HepG2 (cell line): Measurements from ENCODE around the gene PARD3. TPM values are rescaled to one million over a fixed set of nuclear protein-coding genes. Genes with fewer than 3 reads are reported as not detected.
A peak's percentile ranks its signal among the peaks of the same experiment; 100 is the strongest.

Source experiments
- ATAC-seq: fragments of 200-7000 bp; cut with Tn5 transposase; 3 replicates; pipeline ENCODE4 v1.9.1; 2020; ENCODE audit warnings: mild to moderate bottlenecking, moderate library complexity
- BruUV-seq: library from RNA; stranded (reverse); fragments of 400-500 nt; replicated peaks from 2 replicates; lab custom pipeline; 2021; lab: Mats Ljungman, UMichigan
- CTCF ChIA-PET: fragments of 300-600 bp; formaldehyde crosslinking; extraction: SDS; loops from one replicate; lab custom pipeline; 2021; ENCODE audit warnings: low total read pairs, inconsistent platforms, low intra/inter-chr PET ratio; lab: Yijun Ruan, JAX
- POLR2A ChIA-PET: fragments of 350-600 bp; sonication (Branson Sonifier 250); formaldehyde crosslinking; loops from one replicate; lab custom pipeline; 2020; ENCODE audit warnings: antibody characterized with exemption, inconsistent platforms; lab: Yijun Ruan, JAX
- DNase-seq: peaks from one replicate; pipeline ENCODE4 v3.0.0-alpha.2; 2015; ENCODE audit warnings: low spot score
- FAIRE-seq: peaks from 3 replicates; lab custom pipeline; 2011; peaks lifted over from hg19 to GRCh38; lab: Jason Lieb, UNC
- H2AFZ ChIP-seq: one replicate; pipeline ENCODE4 v1.6.1; 2011; ENCODE audit warnings: low read length, inconsistent platforms
- H3K27ac ChIP-seq: fragments of 300-600 bp; 3 replicates; pipeline ENCODE4 v1.8.0; 2011; ENCODE audit warnings: mixed run types, mild to moderate bottlenecking, mixed read lengths, low read length, inconsistent platforms; ENCODE audit not compliant: insufficient read depth; ENCODE audit errors: extremely low read length
- H3K27me3 ChIP-seq, 2 experiments: fragments of 200-600 bp in 1 of 2; 2 replicates in 1 of 2; 3 replicates in 1 of 2; pipeline versions ENCODE4 v1.6.0 to v1.8.0; 2011; ENCODE audit warnings: low read length in 2 of 2, mild to moderate bottlenecking in 2 of 2, moderate library complexity in 2 of 2, inconsistent platforms in 1 of 2; ENCODE audit not compliant: insufficient read depth in 2 of 2, control insufficient read depth in 1 of 2
- H3K36me3 ChIP-seq, 2 experiments: fragments of 200-600 bp in 1 of 2; replicated peaks in 1 of 2; 2 replicates in 1 of 2; 3 replicates in 1 of 2; pipeline versions ENCODE4 v1.5.1 to v1.8.0; 2011; ENCODE audit warnings: low read length in 2 of 2, inconsistent platforms in 1 of 2; ENCODE audit not compliant: insufficient read depth in 2 of 2, control insufficient read depth in 1 of 2
- H3K4me1 ChIP-seq: 2 replicates; pipeline ENCODE4 v1.5.1; 2012; ENCODE audit warnings: low read length, inconsistent platforms; ENCODE audit not compliant: insufficient read depth
- H3K4me2 ChIP-seq: 2 replicates; pipeline ENCODE4 v1.6.0; 2011; ENCODE audit warnings: low read depth, low read length, inconsistent platforms
- H3K4me3 ChIP-seq, 3 experiments: fragments of 200-600 bp in 1 of 3; sonication (generic), shearing (Covaris generic) in 1 of 3; replicated peaks in 1 of 3; 2 replicates each; pipeline ENCODE4 v1.5.1; 2011 to 2016; ENCODE audit warnings: low read length in 3 of 3, inconsistent platforms in 2 of 3, low read depth in 2 of 3, mild to moderate bottlenecking in 2 of 3, control low read depth in 1 of 3, mixed read lengths in 1 of 3; ENCODE audit not compliant: insufficient read depth in 1 of 3
- H3K79me2 ChIP-seq: one replicate; pipeline ENCODE4 v1.6.1; 2011; ENCODE audit warnings: low read length, inconsistent platforms; ENCODE audit not compliant: insufficient read depth
- H3K9ac ChIP-seq: 2 replicates; pipeline ENCODE4 v1.6.0; 2011; ENCODE audit warnings: mild to moderate bottlenecking, low read depth, low read length, inconsistent platforms; ENCODE audit not compliant: insufficient read depth
- H3K9me3 ChIP-seq: 2 replicates; pipeline ENCODE4 v1.5.1; 2012; ENCODE audit warnings: mild to moderate bottlenecking, low read length
- H4K20me1 ChIP-seq: 2 replicates; pipeline ENCODE4 v1.6.0; 2011; ENCODE audit warnings: inconsistent platforms, mild to moderate bottlenecking, low read length, moderate library complexity; ENCODE audit not compliant: insufficient read depth
- MAFF ChIP-seq: IDR thresholded peaks from 2 replicates; pipeline ENCODE4 v1.6.1; 2011; ENCODE audit warnings: low read depth, low read length, improper control_type of control experiment
- MAFK ChIP-seq, 2 experiments: IDR thresholded peaks in 1 of 2; conservative IDR thresholded peaks in 1 of 2; 2 replicates each; pipeline ENCODE4 v1.6.1; 2011; ENCODE audit warnings: improper control_type of control experiment in 2 of 2, low read length in 2 of 2
- ZNF142 ChIP-seq: sonication (generic); formaldehyde crosslinking; IDR thresholded peaks from 2 replicates; pipeline ENCODE4 v1.4.0; 2020; ENCODE audit warnings: missing genetic modification reagents
- WGBS: methylation state at CpG from one replicate; pipeline ENCODE4 v1.1.6; 2017; ENCODE audit warnings: low lambda C conversion rate; 5-methylcytosine and 5-hydroxymethylcytosine counted together
- in situ Hi-C: cut with HindIII; loops from 2 replicates; pipeline ENCODE4 v1.10.0; 2017; ENCODE audit warnings: low pct_unique_long_range_greater_than_20kb; ENCODE audit not compliant: extremely low pct_ligation_motif_present
- intact Hi-C: fragments of 100-400 bp; cut with micrococcal nuclease; formaldehyde crosslinking; loops from one replicate; pipeline ENCODE4 v1.10.0; 2022; ENCODE audit not compliant: unreplicated experiment
- polyA plus RNA-seq, 8 experiments: library from polyadenylated mRNA; depleted of rRNA in 3 of 8; stranded (reverse) in 7 of 8; unstranded in 1 of 8; fragments of >200 nt; fragmentation: Illumina TruSeq in 4 of 8; extraction: Trizol in 4 of 8; gene quantifications; 2 replicates each; pipeline versions ENCODE4 v1.2.1 to v1.2.3, GENCODE V29; 2011 to 2016; ENCODE audit warnings: low read depth in 4 of 8, missing spikeins in 1 of 8, mixed read lengths in 1 of 8; ENCODE audit not compliant: insufficient read depth in 1 of 8
- total RNA-seq, 5 experiments: library from RNA; depleted of rRNA; stranded (reverse); fragments of >200 nt; fragmentation: Illumina TruSeq; extraction: Trizol; gene quantifications; 2 replicates each; pipeline ENCODE4 v1.2.3, GENCODE V29; 2016; ENCODE audit warnings: low read depth in 1 of 5

PARD3 gene
- total and polyA plus RNA-seq, 2 of the 13 experiments (the other 11 are each of a cell fraction or from before 2014, with no cell fraction given) = 40.9 to 60.0 TPM

DNA sequence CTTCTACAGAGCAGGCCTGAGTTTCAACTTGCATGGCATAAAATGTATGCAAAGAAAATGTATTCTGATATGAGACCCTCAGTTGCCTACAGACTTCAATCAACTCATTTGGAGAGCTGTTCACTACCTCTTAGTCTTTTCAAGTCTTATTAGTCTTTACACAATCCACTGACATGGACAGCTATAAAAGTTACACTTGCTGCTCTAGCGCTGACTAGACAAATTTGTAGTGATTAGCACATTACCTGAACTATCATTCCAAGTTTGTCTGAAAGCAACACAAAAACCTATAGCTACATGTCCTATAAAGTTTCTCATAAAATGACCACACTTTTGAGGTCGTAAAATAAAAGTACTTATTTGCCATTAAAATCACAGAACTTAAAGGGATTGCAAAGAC, 83.9 kb downstream of the PARD3 start:
- DNase-seq = no peak
- FAIRE-seq = no peak
- intact Hi-C loops (loop anchor here (10.0 kb wide), 1 partner anchor 46 kb away; no protein-coding TSS in a partner anchor), in situ Hi-C loops (no loop called here)
- ChIA-PET POLR2A (interaction anchor here (1.1 kb wide), 1 partner anchor 10 kb away, joined by 3 read pairs; no protein-coding TSS in a partner anchor), CTCF (interaction anchor here (1.7 kb wide), 1 partner anchor 46 kb away, joined by 4 read pairs; no protein-coding TSS in a partner anchor)
- Histone ChIP-seq H3K36me3 (no peaks in the 10 kb centered on the region), H3K4me3 (no peak overlapping the region), H3K27ac (no peak overlapping the region), H3K9me3 (no peaks in the 10 kb centered on the region), H2AFZ (no peak overlapping the region), H3K79me2 (peaks cover 83% of the 10 kb centered on the region), H3K4me1 (peaks cover 85% of the 10 kb centered on the region), H3K9ac (no peak overlapping the region), H4K20me1 (peaks cover 21% of the 10 kb centered on the region; the same call in 1 of the 2 replicates), H3K27me3 (no peaks in the 10 kb centered on the region), H3K4me2 (no peak overlapping the region)
- BruUV-seq = no TSS peak
- ATAC-seq = no peak
- 97% methylated on average over 2 of the region's 2 CpGs for WGBS
- TF ChIP-seq MAFF (peak; percentile 94), MAFK (conservative IDR thresholded peaks at IDR 0.05 in 1 of 2, IDR thresholded peaks at IDR 0.05 in 1 of 2; ENCODE audit: low read length in 2 of 2) (peak; percentile 94 to 96), ZNF142 (no peak)
